ENCODE results near the gene FANCC. TPM values are rescaled to one million over a fixed set of nuclear protein-coding genes. Genes with fewer than 3 reads are reported as not detected.

FANCC gene
- total RNA-seq, 1 donor from 2014 or later: 22.9 TPM

- Mint-ChIP-seq H3K9me3 (ENCODE audit: unreplicated experiment) (no peaks in the 10 kb centered on the region), H3K27me3 (ENCODE audit: unreplicated experiment) (peaks cover 1% of the 10 kb centered on the region), H3K4me3 (ENCODE audit: unreplicated experiment) (no peak overlapping the region), H3K27ac (ENCODE audit: unreplicated experiment) (no peak overlapping the region), H3K4me1 (ENCODE audit: low read depth, unreplicated experiment) (peaks cover 4% of the 10 kb centered on the region), H3K36me3 (ENCODE audit: unreplicated experiment) (peaks cover 2% of the 10 kb centered on the region)
- no peak for DNase-seq
- no peak for TF ChIP-seq CTCF (IDR thresholded peaks at IDR 0.05; ENCODE audit: partially characterized antibody, unreplicated experiment)
These were observed 206.5 kb downstream of the FANCC start for GRCh38 chr9:95110921-95111525.

GRCh38 chr9:95109456-95109855, 208.1 kb downstream of the FANCC start:
- H3K4me3 Mint-ChIP-seq (ENCODE audit: unreplicated experiment): no peak overlapping the region
- no peak for DNase-seq
- H3K36me3 Mint-ChIP-seq (ENCODE audit: unreplicated experiment): peaks cover 4% of the 10 kb centered on the region
- H3K27me3 Mint-ChIP-seq (ENCODE audit: unreplicated experiment): peaks cover 2% of the 10 kb centered on the region
- no peak for TF ChIP-seq CTCF (IDR thresholded peaks at IDR 0.05; ENCODE audit: partially characterized antibody, unreplicated experiment)
- peaks cover under 1% of the 10 kb centered on the region for H3K9me3 Mint-ChIP-seq (ENCODE audit: unreplicated experiment)
- H3K4me1 Mint-ChIP-seq (ENCODE audit: low read depth, unreplicated experiment): peaks cover 16% of the 10 kb centered on the region
- no peak overlapping the region for H3K27ac Mint-ChIP-seq (ENCODE audit: unreplicated experiment)

- Mint-ChIP-seq H3K4me3 (ENCODE audit: unreplicated experiment) (no peak overlapping the region), H3K9me3 (ENCODE audit: unreplicated experiment) (peaks cover 3% of the 10 kb centered on the region), H3K27ac (ENCODE audit: unreplicated experiment) (no peak overlapping the region), H3K4me1 (ENCODE audit: low read depth, unreplicated experiment) (peaks cover 19% of the 10 kb centered on the region), H3K27me3 (ENCODE audit: unreplicated experiment) (peaks cover 2% of the 10 kb centered on the region), H3K36me3 (ENCODE audit: unreplicated experiment) (peaks cover 4% of the 10 kb centered on the region)
- no peak for TF ChIP-seq CTCF (IDR thresholded peaks at IDR 0.05; ENCODE audit: partially characterized antibody, unreplicated experiment)
- DNase-seq: no peak
These were observed 208.7 kb downstream of the FANCC start for GRCh38 chr9:95108777-95109176.

GRCh38 chr9:95107976-95108375, 209.5 kb downstream of the FANCC start:
- Mint-ChIP-seq H3K36me3 (ENCODE audit: unreplicated experiment) (peaks cover 4% of the 10 kb centered on the region), H3K4me3 (ENCODE audit: unreplicated experiment) (no peak overlapping the region), H3K27me3 (ENCODE audit: unreplicated experiment) (peaks cover 2% of the 10 kb centered on the region), H3K9me3 (ENCODE audit: unreplicated experiment) (peaks cover 6% of the 10 kb centered on the region), H3K4me1 (ENCODE audit: low read depth, unreplicated experiment) (peaks cover 24% of the 10 kb centered on the region), H3K27ac (ENCODE audit: unreplicated experiment) (no peak overlapping the region)
- no peak for TF ChIP-seq CTCF (IDR thresholded peaks at IDR 0.05; ENCODE audit: partially characterized antibody, unreplicated experiment)
- no peak for DNase-seq

- Mint-ChIP-seq H3K4me3 (ENCODE audit: unreplicated experiment) (no peak overlapping the region), H3K27ac (ENCODE audit: unreplicated experiment) (no peak overlapping the region), H3K36me3 (ENCODE audit: unreplicated experiment) (peaks cover 4% of the 10 kb centered on the region), H3K27me3 (ENCODE audit: unreplicated experiment) (peaks cover 2% of the 10 kb centered on the region), H3K4me1 (ENCODE audit: low read depth, unreplicated experiment) (peaks cover 24% of the 10 kb centered on the region), H3K9me3 (ENCODE audit: unreplicated experiment) (peaks cover 6% of the 10 kb centered on the region)
- DNase-seq: no peak
- no peak for TF ChIP-seq CTCF (IDR thresholded peaks at IDR 0.05; ENCODE audit: partially characterized antibody, unreplicated experiment)
These were observed 210.3 kb downstream of the FANCC start for GRCh38 chr9:95107001-95107749.
